ENCODE results near the gene APBA2. TPM values are rescaled to one million over a fixed set of nuclear protein-coding genes. Genes with fewer than 3 reads are reported as not detected.

The APBA2 gene
- total RNA-seq, 4 donors from 2014 or later, result 3.3 to 5.4 (median 4.5) TPM

DNA sequence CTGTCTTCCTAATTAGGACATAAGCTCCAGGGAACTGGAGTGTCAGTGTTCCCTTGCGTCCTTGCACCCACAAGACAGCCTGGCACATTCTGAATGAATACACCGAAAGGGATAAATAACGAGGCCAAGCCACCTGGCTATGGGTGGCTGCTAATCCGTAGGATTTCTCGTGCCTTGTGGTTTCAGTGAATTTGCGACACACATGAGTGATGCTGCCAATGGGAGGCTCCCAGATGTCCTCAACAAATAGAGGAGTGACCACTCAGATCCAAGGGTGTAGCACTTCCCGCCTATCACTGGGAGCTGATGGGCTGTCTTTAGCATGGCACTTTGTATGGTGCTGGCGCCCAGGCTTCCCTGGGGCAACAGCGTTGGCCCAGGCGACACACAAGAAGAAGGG, 43.4 kb downstream of the APBA2 start:
- no peak overlapping the region for H3K27ac ChIP-seq
- TF ChIP-seq EP300 (IDR thresholded peaks at IDR 0.05), result no peak
- TF ChIP-seq POLR2A (IDR thresholded peaks at IDR 0.05), result no peak
- TF ChIP-seq, protein P1, sequence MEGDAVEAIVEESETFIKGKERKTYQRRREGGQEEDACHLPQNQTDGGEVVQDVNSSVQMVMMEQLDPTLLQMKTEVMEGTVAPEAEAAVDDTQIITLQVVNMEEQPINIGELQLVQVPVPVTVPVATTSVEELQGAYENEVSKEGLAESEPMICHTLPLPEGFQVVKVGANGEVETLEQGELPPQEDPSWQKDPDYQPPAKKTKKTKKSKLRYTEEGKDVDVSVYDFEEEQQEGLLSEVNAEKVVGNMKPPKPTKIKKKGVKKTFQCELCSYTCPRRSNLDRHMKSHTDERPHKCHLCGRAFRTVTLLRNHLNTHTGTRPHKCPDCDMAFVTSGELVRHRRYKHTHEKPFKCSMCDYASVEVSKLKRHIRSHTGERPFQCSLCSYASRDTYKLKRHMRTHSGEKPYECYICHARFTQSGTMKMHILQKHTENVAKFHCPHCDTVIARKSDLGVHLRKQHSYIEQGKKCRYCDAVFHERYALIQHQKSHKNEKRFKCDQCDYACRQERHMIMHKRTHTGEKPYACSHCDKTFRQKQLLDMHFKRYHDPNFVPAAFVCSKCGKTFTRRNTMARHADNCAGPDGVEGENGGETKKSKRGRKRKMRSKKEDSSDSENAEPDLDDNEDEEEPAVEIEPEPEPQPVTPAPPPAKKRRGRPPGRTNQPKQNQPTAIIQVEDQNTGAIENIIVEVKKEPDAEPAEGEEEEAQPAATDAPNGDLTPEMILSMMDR (IDR thresholded peaks at IDR 0.05), result no peak
- H3K9me3 ChIP-seq, result peaks cover 0 to 16% (median 0%) of the 10 kb centered on the region in 4 donors
- H3K36me3 ChIP-seq, result no peaks in the 10 kb centered on the region
- WGBS, 2 donors, result 91 to 96% methylated on average over 10 of the region's 10 CpGs
- no peaks in the 10 kb centered on the region for H3K27me3 ChIP-seq
- no peak overlapping the region for H3K4me3 ChIP-seq
- DNase-seq (ENCODE audit: low spot score in 2 of 2), result no peak
- H3K4me1 ChIP-seq, result no peaks in the 10 kb centered on the region

DNA sequence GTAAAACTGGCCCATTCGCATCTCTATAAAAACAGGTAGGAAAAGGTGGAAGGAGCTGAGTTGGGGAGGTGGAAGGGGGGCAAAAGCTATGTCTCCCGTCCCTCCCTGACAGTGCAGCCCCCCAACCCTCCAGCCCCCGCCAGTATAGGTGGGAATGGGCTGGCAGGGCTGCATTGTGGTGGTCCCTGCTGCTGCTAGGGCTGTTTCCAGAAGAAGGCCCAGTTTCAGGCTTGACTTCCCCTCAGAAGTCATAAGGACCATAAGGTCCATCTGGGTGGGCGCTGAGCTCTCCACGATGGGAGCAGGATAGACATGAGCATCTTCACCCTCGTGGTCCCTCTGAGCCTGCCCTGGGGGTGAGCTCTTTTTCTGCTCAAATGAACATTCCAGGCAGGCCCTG, 44.2 kb downstream of the APBA2 start:
- no peak for TF ChIP-seq EP300 (IDR thresholded peaks at IDR 0.05)
- TF ChIP-seq, protein P1 (IDR thresholded peaks at IDR 0.05), result no peak
- no peak for TF ChIP-seq POLR2A (IDR thresholded peaks at IDR 0.05)
- 87 to 89% methylated on average over 6 of the region's 6 CpGs for WGBS, 2 donors
- Histone ChIP-seq H3K36me3 (no peaks in the 10 kb centered on the region), H3K27ac (no peak overlapping the region), H3K4me3 (no peak overlapping the region), H3K9me3 (peaks cover 0 to 16% (median 0%) of the 10 kb centered on the region in 4 donors), H3K4me1 (no peaks in the 10 kb centered on the region), H3K27me3 (no peaks in the 10 kb centered on the region)
- DNase-seq (ENCODE audit: low spot score in 2 of 2), result no peak

DNA sequence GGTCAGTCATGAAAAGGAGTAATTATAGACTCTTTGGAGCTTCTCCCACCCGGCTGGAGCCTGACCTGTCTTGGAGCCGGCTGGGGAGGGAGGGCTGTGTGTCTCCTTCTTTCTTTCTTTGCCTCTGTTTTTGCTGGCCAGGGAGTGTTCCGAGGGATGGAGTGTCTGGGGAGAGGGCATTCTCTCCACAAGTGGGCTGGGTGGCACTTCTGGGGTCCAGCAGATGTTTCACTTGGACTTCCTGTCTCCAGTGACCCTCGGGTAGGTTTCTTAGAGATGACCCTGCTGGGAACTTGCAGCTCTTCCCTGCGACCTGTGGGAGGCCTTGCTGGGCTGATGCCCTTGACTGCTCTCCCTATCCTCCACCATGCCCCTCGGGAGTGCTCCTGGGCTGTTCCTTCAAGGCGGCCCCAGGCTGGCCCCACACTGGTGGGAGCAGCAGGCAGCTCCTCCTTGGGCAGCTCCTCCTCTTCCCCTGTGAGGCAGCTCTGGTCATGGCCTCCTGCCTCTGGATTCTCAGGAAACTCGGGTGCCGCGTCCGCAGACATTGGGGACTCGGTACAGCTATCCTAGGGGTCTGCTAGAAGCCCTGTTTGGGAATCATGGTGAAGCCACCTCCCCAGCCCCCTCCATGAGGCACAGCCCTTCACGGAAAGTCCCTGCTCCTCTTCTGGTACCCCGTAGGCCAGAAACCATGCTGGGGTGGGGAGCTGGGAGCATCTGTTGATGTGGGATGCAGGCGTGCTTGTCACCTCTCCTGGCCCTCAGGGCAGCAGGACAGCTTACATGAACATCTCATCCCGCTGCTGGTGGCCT, 44.9 kb downstream of the APBA2 start:
- no peaks in the 10 kb centered on the region for H3K4me1 ChIP-seq
- H3K27ac ChIP-seq, result no peak overlapping the region
- 82 to 85% methylated on average over 11 to 14 of the region's 16 CpGs for WGBS, 2 donors
- no peaks in the 10 kb centered on the region for H3K36me3 ChIP-seq
- no peak for DNase-seq (ENCODE audit: low spot score in 2 of 2)
- no peaks in the 10 kb centered on the region for H3K27me3 ChIP-seq
- no peak overlapping the region for H3K4me3 ChIP-seq
- TF ChIP-seq POLR2A (IDR thresholded peaks at IDR 0.05) (no peak), EP300 (IDR thresholded peaks at IDR 0.05) (no peak)
- TF ChIP-seq, protein P1 (IDR thresholded peaks at IDR 0.05), result no peak
- H3K9me3 ChIP-seq, result peaks cover 0 to 16% (median 0%) of the 10 kb centered on the region in 4 donors

DNA sequence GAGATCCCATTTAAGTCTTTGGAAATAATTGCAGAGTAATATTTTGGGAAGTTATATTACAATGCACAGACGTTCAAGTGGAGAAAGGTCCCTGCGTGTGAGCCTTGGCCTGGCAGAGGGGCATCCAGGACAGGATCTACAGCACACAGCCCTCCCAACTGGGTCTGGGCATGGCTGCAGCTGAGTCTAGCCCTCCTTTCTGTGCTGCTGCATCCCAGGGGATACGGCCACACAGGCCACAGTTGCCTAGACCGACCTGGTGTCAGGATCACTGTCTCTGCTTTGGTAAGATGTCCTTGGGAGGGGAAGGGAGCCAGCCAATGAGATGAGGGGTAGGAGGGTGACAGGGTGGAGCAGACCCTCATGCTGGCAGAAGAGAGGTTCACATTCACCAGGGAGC, 46.1 kb downstream of the APBA2 start:
- Histone ChIP-seq H3K27ac (no peak overlapping the region), H3K9me3 (peaks cover 0 to 16% (median 0%) of the 10 kb centered on the region in 4 donors), H3K27me3 (no peaks in the 10 kb centered on the region), H3K36me3 (no peaks in the 10 kb centered on the region), H3K4me1 (no peaks in the 10 kb centered on the region), H3K4me3 (no peak overlapping the region)
- no peak for DNase-seq (ENCODE audit: low spot score in 2 of 2)
- TF ChIP-seq, protein P1 (IDR thresholded peaks at IDR 0.05), result no peak
- TF ChIP-seq POLR2A (IDR thresholded peaks at IDR 0.05) (no peak), EP300 (IDR thresholded peaks at IDR 0.05) (no peak)
- 86 to 89% methylated on average over 4 of the region's 4 CpGs for WGBS, 2 donors

DNA sequence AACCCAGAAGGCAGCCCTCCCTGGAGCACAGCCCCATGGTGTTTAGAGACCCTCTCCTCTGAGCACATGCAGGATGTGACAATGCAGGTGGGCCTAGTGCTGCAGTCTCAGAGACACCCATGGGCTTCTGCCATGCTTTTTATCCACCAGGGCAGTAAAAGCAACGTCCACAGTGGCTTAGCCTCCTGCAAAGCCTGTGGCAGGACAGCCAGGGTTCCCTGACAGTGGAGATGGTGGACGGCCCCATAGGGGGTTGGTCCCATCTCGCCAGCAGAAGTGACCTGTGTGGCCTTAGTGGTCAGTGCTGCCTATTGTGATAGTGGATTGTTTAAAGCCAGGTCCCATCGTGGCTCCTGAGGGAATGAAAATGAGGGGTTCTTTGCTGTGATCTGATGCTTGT, 46.6 kb downstream of the APBA2 start:
- TF ChIP-seq, protein P1 (IDR thresholded peaks at IDR 0.05), result no peak
- no peak overlapping the region for H3K4me3 ChIP-seq
- H3K27me3 ChIP-seq, result no peaks in the 10 kb centered on the region
- H3K27ac ChIP-seq, result no peak overlapping the region
- WGBS, 2 donors, result 93 to 100% methylated on average over 1 to 4 of the region's 4 CpGs
- peaks cover 0 to 20% (median 0%) of the 10 kb centered on the region in 4 donors for H3K9me3 ChIP-seq
- DNase-seq (ENCODE audit: low spot score in 2 of 2), result no peak
- H3K36me3 ChIP-seq, result no peaks in the 10 kb centered on the region
- H3K4me1 ChIP-seq, result no peaks in the 10 kb centered on the region

All from tibial nerve (tissue), 4 donors.